ENCODE results near the gene PLIN1. TPM values are rescaled to one million over a fixed set of nuclear protein-coding genes. Genes with fewer than 3 reads are reported as not detected.

PLIN1 gene
- total and polyA plus RNA-seq, 2 experiments from 2014 or later: 0.21 to 0.90 TPM

- peaks cover 15% of the 10 kb centered on the region for H3K27me3 Mint-ChIP-seq (ENCODE audit: insufficient read depth, low read depth, poor library complexity)
- H3F3A ChIP-seq (replicated peaks; ENCODE audit: low read depth): no peaks in the 10 kb centered on the region
- H3K4me3 ChIP-seq: no peak overlapping the region
- peaks cover 19% of the 10 kb centered on the region for H3K4me1 Mint-ChIP-seq
- H4K20me1 ChIP-seq (replicated peaks; ENCODE audit: insufficient read depth): no peaks in the 10 kb centered on the region
- H2AFZ ChIP-seq: no peak overlapping the region
- H3K27ac ChIP-seq (ENCODE audit: low read depth): no peak overlapping the region
- H3K27me3 ChIP-seq (ENCODE audit: insufficient read depth): peaks cover 14% of the 10 kb centered on the region
- H3K4me3 Mint-ChIP-seq: no peak overlapping the region
- H3K27ac Mint-ChIP-seq: no peak overlapping the region
- DNase-seq (ENCODE audit: low spot score) (no peak), ATAC-seq (no peak)
- no peaks in the 10 kb centered on the region; the same call in 2 of the 3 replicates for H3K36me3 Mint-ChIP-seq (ENCODE audit: low read depth)
- peaks cover 8% of the 10 kb centered on the region for H3K4me1 ChIP-seq (ENCODE audit: insufficient read depth)
- H3K9me3 Mint-ChIP-seq: no peaks in the 10 kb centered on the region; the same call in 2 of the 3 replicates
- no peaks in the 10 kb centered on the region for H3K36me3 ChIP-seq (ENCODE audit: insufficient read depth)
- no peaks in the 10 kb centered on the region for H3K9me2 ChIP-seq (ENCODE audit: insufficient read depth)
- H3K4me2 ChIP-seq: no peak overlapping the region
- no peaks in the 10 kb centered on the region for H3K79me2 ChIP-seq (replicated peaks; ENCODE audit: insufficient read depth)
- TF ChIP-seq EZH2phosphoT487 (IDR thresholded peaks at IDR 0.05; ENCODE audit: unreplicated experiment) (no peak), CREB1 (CRISPR knock-in tag; IDR thresholded peaks at IDR 0.05; ENCODE audit: low read depth) (no peak)
Measured at GRCh38 chr15:89660556-89660955, 18.6 kb downstream of the PLIN1 start.

- Histone ChIP-seq H3K4me2 (no peak overlapping the region), H3K4me3 (no peak overlapping the region), H3K27ac (ENCODE audit: low read depth) (no peak overlapping the region), H3K36me3 (ENCODE audit: insufficient read depth) (no peaks in the 10 kb centered on the region), H3K4me1 (ENCODE audit: insufficient read depth) (peaks cover 1% of the 10 kb centered on the region; the same call in 1 of the 2 replicates), H3F3A (replicated peaks; ENCODE audit: low read depth) (no peaks in the 10 kb centered on the region), H4K20me1 (replicated peaks; ENCODE audit: insufficient read depth) (no peaks in the 10 kb centered on the region), H3K79me2 (replicated peaks; ENCODE audit: insufficient read depth) (peaks cover 5% of the 10 kb centered on the region; the same call in 1 of the 2 replicates), H3K27me3 (ENCODE audit: insufficient read depth) (peaks cover 3% of the 10 kb centered on the region), H2AFZ (no peak overlapping the region), H3K9me2 (ENCODE audit: insufficient read depth) (no peaks in the 10 kb centered on the region)
- Mint-ChIP-seq H3K36me3 (ENCODE audit: low read depth) (peaks cover 4% of the 10 kb centered on the region; the same call in 1 of the 3 replicates), H3K27me3 (ENCODE audit: insufficient read depth, low read depth, poor library complexity) (peaks cover 8% of the 10 kb centered on the region), H3K27ac (no peak overlapping the region), H3K9me3 (no peaks in the 10 kb centered on the region; the same call in 2 of the 3 replicates), H3K4me3 (no peak overlapping the region), H3K4me1 (peaks cover 16% of the 10 kb centered on the region)
- TF ChIP-seq ZNF114 (CRISPR knock-in tag; IDR thresholded peaks at IDR 0.05): no peak
- no peak for TF ChIP-seq EZH2 (IDR thresholded peaks at IDR 0.05; ENCODE audit: low read depth, unreplicated experiment)
- no peak for TF ChIP-seq NANOG (IDR thresholded peaks at IDR 0.05; ENCODE audit: borderline replicate concordance)
- no peak for DNase-seq (ENCODE audit: low spot score)
- no peak for ATAC-seq
Measured at GRCh38 chr15:89659295-89659694, 19.9 kb downstream of the PLIN1 start.

- no peak for ATAC-seq
- H3K79me2 ChIP-seq (replicated peaks; ENCODE audit: insufficient read depth): peaks cover 16% of the 10 kb centered on the region
Measured at GRCh38 chr15:89657686-89658200, 21.4 kb downstream of the PLIN1 start.

More at GRCh38 chr15:89657686-89658200, 21.4 kb downstream of the PLIN1 start:
- H3K36me3 ChIP-seq (ENCODE audit: insufficient read depth): no peaks in the 10 kb centered on the region
- no peaks in the 10 kb centered on the region for H3K27me3 ChIP-seq (ENCODE audit: insufficient read depth)
- no peaks in the 10 kb centered on the region for H3F3A ChIP-seq (replicated peaks; ENCODE audit: low read depth)
- DNase-seq (ENCODE audit: low spot score): no peak
- H2AFZ ChIP-seq: no peak overlapping the region
- H3K27ac Mint-ChIP-seq: no peak overlapping the region
- peaks cover 5% of the 10 kb centered on the region; the same call in 1 of the 2 replicates for H3K4me1 ChIP-seq (ENCODE audit: insufficient read depth)
- no peak overlapping the region for H3K4me2 ChIP-seq
- peaks cover 14% of the 10 kb centered on the region for H3K4me1 Mint-ChIP-seq
- H3K4me3 ChIP-seq: no peak overlapping the region
- no peak overlapping the region for H3K27ac ChIP-seq (ENCODE audit: low read depth)
- H4K20me1 ChIP-seq (replicated peaks; ENCODE audit: insufficient read depth): no peaks in the 10 kb centered on the region; the same call in 1 of the 2 replicates
- H3K9me3 Mint-ChIP-seq: no peaks in the 10 kb centered on the region; the same call in 2 of the 3 replicates
- H3K27me3 Mint-ChIP-seq (ENCODE audit: insufficient read depth, low read depth, poor library complexity): peaks cover 8% of the 10 kb centered on the region
- no peaks in the 10 kb centered on the region for H3K9me2 ChIP-seq (ENCODE audit: insufficient read depth)
- TF ChIP-seq ZNF114 (CRISPR knock-in tag; IDR thresholded peaks at IDR 0.05) (no peak), POLR2AphosphoS5 (IDR thresholded peaks at IDR 0.05; ENCODE audit: low read depth) (no peak), JUNB (IDR thresholded peaks at IDR 0.05; ENCODE audit: unreplicated experiment) (no peak)
- TF ChIP-seq, protein P1, sequence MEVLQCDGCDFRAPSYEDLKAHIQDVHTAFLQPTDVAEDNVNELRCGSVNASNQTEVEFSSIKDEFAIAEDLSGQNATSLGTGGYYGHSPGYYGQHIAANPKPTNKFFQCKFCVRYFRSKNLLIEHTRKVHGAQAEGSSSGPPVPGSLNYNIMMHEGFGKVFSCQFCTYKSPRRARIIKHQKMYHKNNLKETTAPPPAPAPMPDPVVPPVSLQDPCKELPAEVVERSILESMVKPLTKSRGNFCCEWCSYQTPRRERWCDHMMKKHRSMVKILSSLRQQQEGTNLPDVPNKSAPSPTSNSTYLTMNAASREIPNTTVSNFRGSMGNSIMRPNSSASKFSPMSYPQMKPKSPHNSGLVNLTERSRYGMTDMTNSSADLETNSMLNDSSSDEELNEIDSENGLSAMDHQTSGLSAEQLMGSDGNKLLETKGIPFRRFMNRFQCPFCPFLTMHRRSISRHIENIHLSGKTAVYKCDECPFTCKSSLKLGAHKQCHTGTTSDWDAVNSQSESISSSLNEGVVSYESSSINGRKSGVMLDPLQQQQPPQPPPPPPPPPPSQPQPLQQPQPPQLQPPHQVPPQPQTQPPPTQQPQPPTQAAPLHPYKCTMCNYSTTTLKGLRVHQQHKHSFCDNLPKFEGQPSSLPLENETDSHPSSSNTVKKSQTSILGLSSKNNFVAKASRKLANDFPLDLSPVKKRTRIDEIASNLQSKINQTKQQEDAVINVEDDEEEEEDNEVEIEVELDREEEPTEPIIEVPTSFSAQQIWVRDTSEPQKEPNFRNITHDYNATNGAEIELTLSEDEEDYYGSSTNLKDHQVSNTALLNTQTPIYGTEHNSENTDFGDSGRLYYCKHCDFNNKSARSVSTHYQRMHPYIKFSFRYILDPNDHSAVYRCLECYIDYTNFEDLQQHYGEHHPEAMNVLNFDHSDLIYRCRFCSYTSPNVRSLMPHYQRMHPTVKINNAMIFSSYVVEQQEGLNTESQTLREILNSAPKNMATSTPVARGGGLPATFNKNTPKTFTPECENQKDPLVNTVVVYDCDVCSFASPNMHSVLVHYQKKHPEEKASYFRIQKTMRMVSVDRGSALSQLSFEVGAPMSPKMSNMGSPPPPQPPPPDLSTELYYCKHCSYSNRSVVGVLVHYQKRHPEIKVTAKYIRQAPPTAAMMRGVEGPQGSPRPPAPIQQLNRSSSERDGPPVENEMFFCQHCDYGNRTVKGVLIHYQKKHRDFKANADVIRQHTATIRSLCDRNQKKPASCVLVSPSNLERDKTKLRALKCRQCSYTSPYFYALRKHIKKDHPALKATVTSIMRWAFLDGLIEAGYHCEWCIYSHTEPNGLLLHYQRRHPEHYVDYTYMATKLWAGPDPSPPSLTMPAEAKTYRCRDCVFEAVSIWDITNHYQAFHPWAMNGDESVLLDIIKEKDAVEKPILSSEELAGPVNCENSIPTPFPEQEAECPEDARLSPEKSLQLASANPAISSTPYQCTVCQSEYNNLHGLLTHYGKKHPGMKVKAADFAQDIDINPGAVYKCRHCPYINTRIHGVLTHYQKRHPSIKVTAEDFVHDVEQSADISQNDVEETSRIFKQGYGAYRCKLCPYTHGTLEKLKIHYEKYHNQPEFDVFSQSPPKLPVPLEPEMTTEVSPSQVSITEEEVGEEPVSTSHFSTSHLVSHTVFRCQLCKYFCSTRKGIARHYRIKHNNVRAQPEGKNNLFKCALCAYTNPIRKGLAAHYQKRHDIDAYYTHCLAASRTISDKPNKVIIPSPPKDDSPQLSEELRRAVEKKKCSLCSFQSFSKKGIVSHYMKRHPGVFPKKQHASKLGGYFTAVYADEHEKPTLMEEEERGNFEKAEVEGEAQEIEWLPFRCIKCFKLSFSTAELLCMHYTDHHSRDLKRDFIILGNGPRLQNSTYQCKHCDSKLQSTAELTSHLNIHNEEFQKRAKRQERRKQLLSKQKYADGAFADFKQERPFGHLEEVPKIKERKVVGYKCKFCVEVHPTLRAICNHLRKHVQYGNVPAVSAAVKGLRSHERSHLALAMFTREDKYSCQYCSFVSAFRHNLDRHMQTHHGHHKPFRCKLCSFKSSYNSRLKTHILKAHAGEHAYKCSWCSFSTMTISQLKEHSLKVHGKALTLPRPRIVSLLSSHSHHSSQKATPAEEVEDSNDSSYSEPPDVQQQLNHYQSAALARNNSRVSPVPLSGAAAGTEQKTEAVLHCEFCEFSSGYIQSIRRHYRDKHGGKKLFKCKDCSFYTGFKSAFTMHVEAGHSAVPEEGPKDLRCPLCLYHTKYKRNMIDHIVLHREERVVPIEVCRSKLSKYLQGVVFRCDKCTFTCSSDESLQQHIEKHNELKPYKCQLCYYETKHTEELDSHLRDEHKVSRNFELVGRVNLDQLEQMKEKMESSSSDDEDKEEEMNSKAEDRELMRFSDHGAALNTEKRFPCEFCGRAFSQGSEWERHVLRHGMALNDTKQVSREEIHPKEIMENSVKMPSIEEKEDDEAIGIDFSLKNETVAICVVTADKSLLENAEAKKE (CRISPR knock-in tag; IDR thresholded peaks at IDR 0.05): no peak
- TF ChIP-seq, protein P2, sequence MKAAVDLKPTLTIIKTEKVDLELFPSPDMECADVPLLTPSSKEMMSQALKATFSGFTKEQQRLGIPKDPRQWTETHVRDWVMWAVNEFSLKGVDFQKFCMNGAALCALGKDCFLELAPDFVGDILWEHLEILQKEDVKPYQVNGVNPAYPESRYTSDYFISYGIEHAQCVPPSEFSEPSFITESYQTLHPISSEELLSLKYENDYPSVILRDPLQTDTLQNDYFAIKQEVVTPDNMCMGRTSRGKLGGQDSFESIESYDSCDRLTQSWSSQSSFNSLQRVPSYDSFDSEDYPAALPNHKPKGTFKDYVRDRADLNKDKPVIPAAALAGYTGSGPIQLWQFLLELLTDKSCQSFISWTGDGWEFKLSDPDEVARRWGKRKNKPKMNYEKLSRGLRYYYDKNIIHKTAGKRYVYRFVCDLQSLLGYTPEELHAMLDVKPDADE (IDR thresholded peaks at IDR 0.05): no peak
- H3K4me3 Mint-ChIP-seq: no peak overlapping the region
- H3K36me3 Mint-ChIP-seq (ENCODE audit: low read depth): peaks cover 4% of the 10 kb centered on the region; the same call in 1 of the 3 replicates

All from GM23338 (cell line).